Tibial nerve (tissue), 4 donors: Measurements from ENCODE around the gene ANKRD40.

Source experiments
- EP300 ChIP-seq, 2 donors: sonication (generic); formaldehyde crosslinking; IDR thresholded peaks; one replicate each; pipeline ENCODE4 v1.6.1; 2017; ENCODE audit warnings: antibody characterized with exemption in 2 of 2, mild to moderate bottlenecking in 1 of 2
- TF ChIP-seq, protein P1 (sequence below), 5 experiments: fragments of 200-600 bp in 3 of 5; fragments of 450-650 bp in 2 of 5; sonication (generic) in 3 of 5; IDR thresholded peaks; one replicate each; pipeline ENCODE4 v1.5.1; 2016 to 2019; ENCODE audit warnings: antibody characterized with exemption in 5 of 5, mild to moderate bottlenecking in 3 of 5, moderate library complexity in 2 of 5

DNA sequence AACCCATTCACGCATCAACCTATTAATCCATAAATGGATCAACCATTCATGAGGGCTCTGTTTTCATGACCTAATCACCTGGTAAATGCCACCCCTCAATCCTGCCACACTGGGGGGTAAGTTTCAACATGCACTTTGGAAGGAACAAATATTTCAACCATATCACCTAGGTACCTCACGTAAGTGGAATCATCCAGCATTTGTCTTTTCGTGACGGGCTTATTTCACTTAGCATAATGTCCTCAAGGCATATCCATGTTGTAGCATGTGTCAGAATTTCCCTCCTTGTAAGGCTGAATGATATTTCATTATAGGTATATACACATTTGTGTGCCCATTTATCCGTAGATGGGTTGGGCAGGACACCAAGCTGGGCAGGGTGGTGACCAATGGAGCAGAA, 35.6 kb downstream of the ANKRD40 start:
- TF ChIP-seq, protein P1, sequence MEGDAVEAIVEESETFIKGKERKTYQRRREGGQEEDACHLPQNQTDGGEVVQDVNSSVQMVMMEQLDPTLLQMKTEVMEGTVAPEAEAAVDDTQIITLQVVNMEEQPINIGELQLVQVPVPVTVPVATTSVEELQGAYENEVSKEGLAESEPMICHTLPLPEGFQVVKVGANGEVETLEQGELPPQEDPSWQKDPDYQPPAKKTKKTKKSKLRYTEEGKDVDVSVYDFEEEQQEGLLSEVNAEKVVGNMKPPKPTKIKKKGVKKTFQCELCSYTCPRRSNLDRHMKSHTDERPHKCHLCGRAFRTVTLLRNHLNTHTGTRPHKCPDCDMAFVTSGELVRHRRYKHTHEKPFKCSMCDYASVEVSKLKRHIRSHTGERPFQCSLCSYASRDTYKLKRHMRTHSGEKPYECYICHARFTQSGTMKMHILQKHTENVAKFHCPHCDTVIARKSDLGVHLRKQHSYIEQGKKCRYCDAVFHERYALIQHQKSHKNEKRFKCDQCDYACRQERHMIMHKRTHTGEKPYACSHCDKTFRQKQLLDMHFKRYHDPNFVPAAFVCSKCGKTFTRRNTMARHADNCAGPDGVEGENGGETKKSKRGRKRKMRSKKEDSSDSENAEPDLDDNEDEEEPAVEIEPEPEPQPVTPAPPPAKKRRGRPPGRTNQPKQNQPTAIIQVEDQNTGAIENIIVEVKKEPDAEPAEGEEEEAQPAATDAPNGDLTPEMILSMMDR (IDR thresholded peaks at IDR 0.05) = no peak
- no peak for TF ChIP-seq EP300 (IDR thresholded peaks at IDR 0.05)
